Nephron progenitor cell (in vitro differentiated cells): ENCODE measurements around the gene CLCN6.

Source experiments
- DNase-seq: peaks from one replicate; pipeline ENCODE4 v3.0.0; 2021
- H3K27ac Mint-ChIP-seq: 2 replicates; pipeline ENCODE4 v1.8.0; 2021; ENCODE audit warnings: mild to moderate bottlenecking, moderate library complexity, mixed read lengths
- H3K27me3 Mint-ChIP-seq: 2 replicates; pipeline ENCODE4 v1.8.0; 2021; ENCODE audit warnings: mild to moderate bottlenecking, low read depth, mixed read lengths; ENCODE audit not compliant: poor library complexity
- H3K36me3 Mint-ChIP-seq: 2 replicates; pipeline ENCODE4 v1.8.0; 2021; ENCODE audit warnings: low read depth, mixed read lengths
- H3K4me1 Mint-ChIP-seq: 2 replicates; pipeline ENCODE4 v1.8.0; 2021; ENCODE audit warnings: mixed read lengths
- H3K4me3 Mint-ChIP-seq: 2 replicates; pipeline ENCODE4 v1.8.0; 2021; ENCODE audit warnings: mild to moderate bottlenecking, moderate library complexity, mixed read lengths
- H3K9me3 Mint-ChIP-seq: 2 replicates; pipeline ENCODE4 v1.8.0; 2021; ENCODE audit warnings: mild to moderate bottlenecking, moderate library complexity, mixed read lengths
- CTCF ChIP-seq: fragments of 200-600 bp; sonication (generic); IDR thresholded peaks from 2 replicates; pipeline ENCODE4 v1.5.0; 2021; ENCODE audit warnings: antibody characterized with exemption

Gene CLCN6

GRCh38 chr1:11858968-11859871, 53.2 kb downstream of the CLCN6 start:
- peak; percentile 28 for TF ChIP-seq CTCF
- no peak overlapping the region for H3K4me3 Mint-ChIP-seq
- DNase-seq: peak; percentile 98
- no peaks in the 10 kb centered on the region for H3K4me1 Mint-ChIP-seq
- no peaks in the 10 kb centered on the region for H3K9me3 Mint-ChIP-seq
- no peaks in the 10 kb centered on the region for H3K36me3 Mint-ChIP-seq
- H3K27ac Mint-ChIP-seq: no peak overlapping the region
- peaks cover 86% of the 10 kb centered on the region for H3K27me3 Mint-ChIP-seq

- no peak overlapping the region for H3K27ac Mint-ChIP-seq
- no peaks in the 10 kb centered on the region for H3K9me3 Mint-ChIP-seq
- no peak for TF ChIP-seq CTCF
- no peaks in the 10 kb centered on the region for H3K4me1 Mint-ChIP-seq
- DNase-seq: no peak
- peaks cover 84% of the 10 kb centered on the region for H3K27me3 Mint-ChIP-seq
- no peaks in the 10 kb centered on the region for H3K36me3 Mint-ChIP-seq
- no peak overlapping the region for H3K4me3 Mint-ChIP-seq
Observed at GRCh38 chr1:11860083-11860482, 54.1 kb downstream of the CLCN6 start.

GRCh38 chr1:11860587-11860986, 54.6 kb downstream of the CLCN6 start:
- TF ChIP-seq CTCF: no peak
- H3K9me3 Mint-ChIP-seq: no peaks in the 10 kb centered on the region
- no peaks in the 10 kb centered on the region for H3K4me1 Mint-ChIP-seq
- no peak overlapping the region for H3K4me3 Mint-ChIP-seq
- H3K36me3 Mint-ChIP-seq: no peaks in the 10 kb centered on the region
- peaks cover 88% of the 10 kb centered on the region for H3K27me3 Mint-ChIP-seq
- no peak overlapping the region for H3K27ac Mint-ChIP-seq
- no peak for DNase-seq

GRCh38 chr1:11862890-11863289, 56.9 kb downstream of the CLCN6 start:
- Mint-ChIP-seq H3K36me3 (no peaks in the 10 kb centered on the region), H3K27me3 (peaks cover 74% of the 10 kb centered on the region), H3K27ac (no peak overlapping the region), H3K4me3 (no peak overlapping the region), H3K4me1 (no peaks in the 10 kb centered on the region), H3K9me3 (no peaks in the 10 kb centered on the region)
- no peak for TF ChIP-seq CTCF
- no peak for DNase-seq

GRCh38 chr1:11868331-11868980, 62.5 kb downstream of the CLCN6 start:
- Mint-ChIP-seq H3K27me3 (peaks cover 49% of the 10 kb centered on the region), H3K4me1 (peaks cover 20% of the 10 kb centered on the region), H3K36me3 (no peaks in the 10 kb centered on the region), H3K9me3 (no peaks in the 10 kb centered on the region), H3K27ac (no peak overlapping the region), H3K4me3 (no peak overlapping the region)
- DNase-seq: no peak
- TF ChIP-seq CTCF: no peak
